Right atrium auricular region (tissue), 2 donors: ENCODE results near the gene AOC3. TPM values are rescaled to one million over a fixed set of nuclear protein-coding genes. Genes with fewer than 3 reads are reported as not detected.
"Not testable (repeated sequence)": the region's sequence is repeated elsewhere in the genome, so short reads cannot be mapped to it uniquely, and the experiment has no call there.

Source experiments
- DNase-seq: peaks from one replicate; pipeline ENCODE4 v3.0.0-alpha.2; 2019; ENCODE audit warnings: low spot score
- H3K27ac ChIP-seq, 2 donors: fragments of 200-600 bp; sonication (generic); 1 replicate in 1 of 2; 2 replicates in 1 of 2; pipeline ENCODE4 v1.5.1; 2016 to 2019
- H3K27me3 ChIP-seq, 2 donors: fragments of 200-600 bp; sonication (generic); one replicate each; pipeline versions ENCODE4 v1.5.1 to v1.6.0; 2017 to 2019
- H3K36me3 ChIP-seq: fragments of 200-600 bp; sonication (generic); one replicate; pipeline ENCODE4 v1.5.1; 2016
- H3K4me1 ChIP-seq, 2 donors: fragments of 200-600 bp; sonication (generic); one replicate each; pipeline versions ENCODE4 v1.5.1 to v1.6.0; 2017 to 2019
- H3K4me3 ChIP-seq, 2 donors: fragments of 200-600 bp; sonication (generic); 1 replicate in 1 of 2; 2 replicates in 1 of 2; pipeline ENCODE4 v1.5.1; 2017 to 2019; ENCODE audit warnings: mild to moderate bottlenecking in 1 of 2, moderate library complexity in 1 of 2
- H3K9me3 ChIP-seq, 2 donors: fragments of 200-600 bp; sonication (generic); one replicate each; pipeline ENCODE4 v1.5.1; 2019
- CTCF ChIP-seq, 2 donors: fragments of 200-600 bp; sonication (generic); IDR thresholded peaks; one replicate each; pipeline ENCODE4 v1.5.1; 2019; ENCODE audit warnings: antibody characterized with exemption in 2 of 2
- total RNA-seq, 2 donors: library from RNA; depleted of rRNA; stranded (reverse); fragments of >200 nt; gene quantifications; one replicate each; pipeline ENCODE4 v1.1.0, GENCODE V29; 2016

Gene AOC3
- total RNA-seq, 2 donors from 2014 or later: 7.8 to 10.3 TPM

GRCh38 chr17:42873315-42873714 is 22.3 kb downstream of the AOC3 start:
- H3K4me1 ChIP-seq: no peaks in the 10 kb centered on the region
- no peak for DNase-seq
- peaks cover 0 to 3% of the 10 kb centered on the region in 2 donors for H3K9me3 ChIP-seq
- TF ChIP-seq CTCF (IDR thresholded peaks at IDR 0.05): no peak
- no peak overlapping the region for H3K4me3 ChIP-seq
- H3K36me3 ChIP-seq: no peaks in the 10 kb centered on the region
- no peak overlapping the region for H3K27ac ChIP-seq
- no peaks in the 10 kb centered on the region for H3K27me3 ChIP-seq

GRCh38 chr17:42873932-42874695 is 23.1 kb downstream of the AOC3 start:
- H3K4me1 ChIP-seq, H3K36me3 ChIP-seq, DNase-seq, H3K9me3 ChIP-seq, H3K4me3 ChIP-seq, H3K27ac ChIP-seq, H3K27me3 ChIP-seq: not testable (repeated sequence)

GRCh38 chr17:42877037-42877436 is 26.0 kb downstream of the AOC3 start:
- H3K27me3 ChIP-seq: no peaks in the 10 kb centered on the region
- H3K9me3 ChIP-seq: no peaks in the 10 kb centered on the region
- DNase-seq: no peak
- no peak overlapping the region for H3K27ac ChIP-seq
- TF ChIP-seq CTCF (IDR thresholded peaks at IDR 0.05): no peak
- no peaks in the 10 kb centered on the region for H3K36me3 ChIP-seq
- no peak overlapping the region for H3K4me3 ChIP-seq
- H3K4me1 ChIP-seq: no peaks in the 10 kb centered on the region

DNA sequence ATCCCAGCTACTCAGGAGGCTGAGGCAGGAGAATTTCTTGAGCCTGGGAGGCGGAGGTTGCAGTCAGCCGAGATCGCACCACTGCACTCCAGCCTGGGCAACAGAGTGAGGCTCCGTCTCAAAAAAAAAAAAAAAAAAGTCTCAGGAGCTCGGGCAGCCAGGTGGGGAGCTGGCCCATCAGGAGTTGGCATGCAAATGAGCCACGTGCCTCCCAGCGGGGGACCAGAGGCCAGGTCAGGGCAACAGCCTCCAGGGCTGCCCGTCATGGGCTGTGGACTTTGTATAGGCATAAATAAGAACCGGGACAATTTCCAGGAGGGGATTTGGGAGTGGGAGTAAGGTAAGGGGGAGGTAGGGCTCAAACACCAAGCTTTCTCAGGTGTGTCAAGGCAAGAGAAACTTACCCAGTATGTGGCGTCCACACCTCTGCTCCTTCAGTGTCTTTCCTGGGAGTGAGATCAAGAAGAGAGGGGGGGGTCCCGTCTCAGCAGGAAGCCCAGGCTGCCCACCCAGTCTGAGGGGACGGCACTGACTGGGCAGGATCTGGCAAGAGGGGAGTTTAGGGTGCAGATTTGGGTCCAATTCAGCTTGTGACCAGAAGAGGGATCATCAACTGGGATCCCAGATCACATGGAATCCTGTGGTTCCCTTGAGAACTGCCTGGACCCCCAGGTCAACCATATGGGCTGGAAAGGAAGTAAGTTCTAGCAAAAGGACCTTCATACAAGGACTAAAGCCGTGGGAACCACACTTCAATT is 27.3 kb downstream of the AOC3 start:
- no peak for TF ChIP-seq CTCF (IDR thresholded peaks at IDR 0.05)
- no peaks in the 10 kb centered on the region for H3K9me3 ChIP-seq
- no peaks in the 10 kb centered on the region for H3K27me3 ChIP-seq
- no peak overlapping the region for H3K4me3 ChIP-seq
- H3K36me3 ChIP-seq: no peaks in the 10 kb centered on the region
- no peak overlapping the region for H3K27ac ChIP-seq
- no peaks in the 10 kb centered on the region for H3K4me1 ChIP-seq
- no peak for DNase-seq

- Histone ChIP-seq H3K36me3 (no peaks in the 10 kb centered on the region), H3K27me3 (no peaks in the 10 kb centered on the region), H3K9me3 (no peaks in the 10 kb centered on the region), H3K4me1 (no peaks in the 10 kb centered on the region), H3K27ac (no peak overlapping the region), H3K4me3 (no peak overlapping the region)
- no peak for TF ChIP-seq CTCF (IDR thresholded peaks at IDR 0.05)
- no peak for DNase-seq
These were observed 28.1 kb downstream of the AOC3 start for GRCh38 chr17:42878924-42879595.

- no peaks in the 10 kb centered on the region for H3K4me1 ChIP-seq
- no peak for DNase-seq
These were observed 28.6 kb downstream of the AOC3 start for GRCh38 chr17:42879596-42879985.

More at GRCh38 chr17:42879596-42879985, 28.6 kb downstream of the AOC3 start:
- no peaks in the 10 kb centered on the region for H3K36me3 ChIP-seq
- H3K9me3 ChIP-seq: no peaks in the 10 kb centered on the region
- H3K27me3 ChIP-seq: no peaks in the 10 kb centered on the region
- H3K4me3 ChIP-seq: no peak overlapping the region
- H3K27ac ChIP-seq: no peak overlapping the region
- TF ChIP-seq CTCF (IDR thresholded peaks at IDR 0.05): no peak
